AG10803 (cell line): Measurements from ENCODE around the gene SSX7.
A peak's percentile ranks its signal among the peaks of the same experiment; 100 is the strongest.
"Not testable (repeated sequence)": the region's sequence is repeated elsewhere in the genome, so short reads cannot be mapped to it uniquely, and the experiment has no call there.

Source experiments
- DNase-seq: peaks from one replicate; pipeline ENCODE4 v3.0.0; 2010; ENCODE audit warnings: low read depth
- H3K4me3 ChIP-seq: 2 replicates; pipeline ENCODE4 v1.5.1; 2011; ENCODE audit warnings: mild to moderate bottlenecking, low read length, control low read depth
- CTCF ChIP-seq: conservative IDR thresholded peaks from 2 replicates; pipeline ENCODE4 v1.5.1; 2011; ENCODE audit warnings: mild to moderate bottlenecking, low read length, control low read depth, inconsistent platforms

Gene SSX7

GRCh38 chrX:52654800-52655199 lies at the start of gene SSX7:
Gene SSX7 (minus strand): TSS chrX:52654900. CDS start chrX:52653472, 1,428 bp downstream.
- H3K4me3 ChIP-seq, DNase-seq: not testable (repeated sequence)

- not testable (repeated sequence) for DNase-seq, H3K4me3 ChIP-seq
Observed at GRCh38 chrX:52692034-52692433, 37.3 kb upstream of the SSX7 start.

GRCh38 chrX:52662218-52662617 lies 7.5 kb upstream of the SSX7 start:
- not testable (repeated sequence) for DNase-seq, H3K4me3 ChIP-seq

- not testable (repeated sequence) for DNase-seq, H3K4me3 ChIP-seq
Observed at GRCh38 chrX:52655475-52655874, 775 bp upstream of the SSX7 start.

GRCh38 chrX:52650676-52651075 lies 4.0 kb downstream of the SSX7 start:
- not testable (repeated sequence) for H3K4me3 ChIP-seq, DNase-seq

GRCh38 chrX:52648956-52649355 lies 5.7 kb downstream of the SSX7 start:
- not testable (repeated sequence) for DNase-seq, H3K4me3 ChIP-seq

- H3K4me3 ChIP-seq, DNase-seq: not testable (repeated sequence)
Observed at GRCh38 chrX:52628483-52628882, 26.2 kb downstream of the SSX7 start.

- not testable (repeated sequence) for DNase-seq
Observed at GRCh38 chrX:52620661-52621060, 34.0 kb downstream of the SSX7 start.

GRCh38 chrX:52608961-52609360 lies 45.7 kb downstream of the SSX7 start:
- TF ChIP-seq CTCF = no peak
- H3K4me3 ChIP-seq = no peak overlapping the region
- DNase-seq = peak; percentile 1

More at GRCh38 chrX:52620661-52621060, 34.0 kb downstream of the SSX7 start:
- H3K4me3 ChIP-seq = not testable (repeated sequence)

GRCh38 chrX:52603151-52603550 lies 51.5 kb downstream of the SSX7 start:
- DNase-seq = not testable (repeated sequence)

GRCh38 chrX:52598886-52599285 lies 55.8 kb downstream of the SSX7 start:
- DNase-seq = no peak
- no peak for TF ChIP-seq CTCF
- H3K4me3 ChIP-seq = no peak overlapping the region

More at GRCh38 chrX:52603151-52603550, 51.5 kb downstream of the SSX7 start:
- H3K4me3 ChIP-seq = not testable (repeated sequence)

GRCh38 chrX:52594658-52595057 lies 60.0 kb downstream of the SSX7 start:
- TF ChIP-seq CTCF = no peak
- no peak for DNase-seq
- no peak overlapping the region for H3K4me3 ChIP-seq
